ENCODE data around the gene LTF. TPM values are rescaled to one million over a fixed set of nuclear protein-coding genes. Genes with fewer than 3 reads are reported as not detected.
"Not testable (repeated sequence)": the region's sequence is repeated elsewhere in the genome, so short reads cannot be mapped to it uniquely, and the experiment has no call there.

LTF gene
- total and polyA plus RNA-seq, 2 of the 13 experiments (the other 11 are each of a cell fraction or from before 2014, with no cell fraction given) = not detected

- Histone ChIP-seq H3K9ac (ENCODE audit: insufficient read depth, low read depth, low read length) (no peak overlapping the region), H4K20me1 (ENCODE audit: insufficient read depth, low read length) (no peaks in the 10 kb centered on the region), H3K27me3 (ENCODE audit: control insufficient read depth in 1 of 2, insufficient read depth in 2 of 2, low read length in 2 of 2) (0 out of 5 replicates have a peak, but pooled peaks cover 0 to 12% of the 10 kb centered on the region in 2 experiments), H3K9me3 (ENCODE audit: low read length) (no peaks in the 10 kb centered on the region), H3K4me3 (replicated peaks in 1 of 3; ENCODE audit: insufficient read depth in 1 of 3, low read depth in 2 of 3, low read length in 3 of 3) (no peak overlapping the region), H3K79me2 (ENCODE audit: insufficient read depth, low read length) (no peaks in the 10 kb centered on the region), H3K4me1 (ENCODE audit: insufficient read depth, low read length) (no peaks in the 10 kb centered on the region), H2AFZ (ENCODE audit: low read length) (no peak overlapping the region), H3K4me2 (ENCODE audit: low read depth, low read length) (no peak overlapping the region), H3K27ac (ENCODE audit: extremely low read length, insufficient read depth, low read length) (no peak overlapping the region), H3K36me3 (replicated peaks in 1 of 2; ENCODE audit: control insufficient read depth in 1 of 2, insufficient read depth in 2 of 2, low read length in 2 of 2) (no peaks in the 10 kb centered on the region)
- BruUV-seq (replicated peaks) = no TSS peak
- CTCF ChIA-PET (ENCODE audit: low intra/inter-chr PET ratio, low total read pairs) = no interaction called here
- in situ Hi-C loops (cut with HindIII; ENCODE audit: extremely low pct_ligation_motif_present, low pct_unique_long_range_greater_than_20kb) (no loop called here), intact Hi-C loops (cut with micrococcal nuclease; ENCODE audit: unreplicated experiment) (no loop called here)
- TF ChIP-seq HNRNPUL1 (IDR thresholded peaks at IDR 0.05; ENCODE audit: low read depth, low read length) (no peak), ZNF543 (CRISPR knock-in tag; IDR thresholded peaks at IDR 0.05) (no peak), SNRNP70 (IDR thresholded peaks at IDR 0.05; ENCODE audit: low read depth, low read length) (no peak), ZFP90 (CRISPR knock-in tag; IDR thresholded peaks at IDR 0.05; ENCODE audit: borderline replicate concordance) (no peak), ZNF761 (CRISPR knock-in tag; conservative IDR thresholded peaks at IDR 0.05) (no peak), ZNF563 (CRISPR knock-in tag; IDR thresholded peaks at IDR 0.05) (no peak)
- TF ChIP-seq, protein P1, sequence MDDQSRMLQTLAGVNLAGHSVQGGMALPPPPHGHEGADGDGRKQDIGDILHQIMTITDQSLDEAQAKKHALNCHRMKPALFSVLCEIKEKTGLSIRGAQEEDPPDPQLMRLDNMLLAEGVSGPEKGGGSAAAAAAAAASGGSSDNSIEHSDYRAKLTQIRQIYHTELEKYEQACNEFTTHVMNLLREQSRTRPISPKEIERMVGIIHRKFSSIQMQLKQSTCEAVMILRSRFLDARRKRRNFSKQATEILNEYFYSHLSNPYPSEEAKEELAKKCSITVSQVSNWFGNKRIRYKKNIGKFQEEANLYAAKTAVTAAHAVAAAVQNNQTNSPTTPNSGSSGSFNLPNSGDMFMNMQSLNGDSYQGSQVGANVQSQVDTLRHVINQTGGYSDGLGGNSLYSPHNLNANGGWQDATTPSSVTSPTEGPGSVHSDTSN (CRISPR knock-in tag; IDR thresholded peaks at IDR 0.05; ENCODE audit: borderline replicate concordance) = no peak
- TF ChIP-seq, protein P2, sequence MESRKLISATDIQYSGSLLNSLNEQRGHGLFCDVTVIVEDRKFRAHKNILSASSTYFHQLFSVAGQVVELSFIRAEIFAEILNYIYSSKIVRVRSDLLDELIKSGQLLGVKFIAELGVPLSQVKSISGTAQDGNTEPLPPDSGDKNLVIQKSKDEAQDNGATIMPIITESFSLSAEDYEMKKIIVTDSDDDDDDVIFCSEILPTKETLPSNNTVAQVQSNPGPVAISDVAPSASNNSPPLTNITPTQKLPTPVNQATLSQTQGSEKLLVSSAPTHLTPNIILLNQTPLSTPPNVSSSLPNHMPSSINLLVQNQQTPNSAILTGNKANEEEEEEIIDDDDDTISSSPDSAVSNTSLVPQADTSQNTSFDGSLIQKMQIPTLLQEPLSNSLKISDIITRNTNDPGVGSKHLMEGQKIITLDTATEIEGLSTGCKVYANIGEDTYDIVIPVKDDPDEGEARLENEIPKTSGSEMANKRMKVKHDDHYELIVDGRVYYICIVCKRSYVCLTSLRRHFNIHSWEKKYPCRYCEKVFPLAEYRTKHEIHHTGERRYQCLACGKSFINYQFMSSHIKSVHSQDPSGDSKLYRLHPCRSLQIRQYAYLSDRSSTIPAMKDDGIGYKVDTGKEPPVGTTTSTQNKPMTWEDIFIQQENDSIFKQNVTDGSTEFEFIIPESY (CRISPR knock-in tag; IDR thresholded peaks at IDR 0.05) = no peak
- FAIRE-seq (no peak), DNase-seq (ENCODE audit: low spot score) (no peak), ATAC-seq (no peak)
- POLR2A ChIA-PET = no interaction called here
- 4% methylated on average over 6 of the region's 6 CpGs for WGBS (ENCODE audit: low lambda C conversion rate)
Measured at GRCh38 chr3:46389306-46389705, 75.4 kb downstream of the LTF start.

GRCh38 chr3:46388847-46389246, 75.9 kb downstream of the LTF start:
- DNase-seq (ENCODE audit: low spot score); H3K36me3 ChIP-seq (replicated peaks in 1 of 2; ENCODE audit: control insufficient read depth in 1 of 2, insufficient read depth in 2 of 2, low read length in 2 of 2); H3K27ac ChIP-seq (ENCODE audit: extremely low read length, insufficient read depth, low read length); CTCF ChIA-PET (ENCODE audit: low intra/inter-chr PET ratio, low total read pairs); BruUV-seq (replicated peaks); POLR2A ChIA-PET; H3K4me3 ChIP-seq (replicated peaks in 1 of 3; ENCODE audit: insufficient read depth in 1 of 3, low read depth in 2 of 3, low read length in 3 of 3); H3K79me2 ChIP-seq (ENCODE audit: insufficient read depth, low read length); intact Hi-C loops (cut with micrococcal nuclease; ENCODE audit: unreplicated experiment); H3K9ac ChIP-seq (ENCODE audit: insufficient read depth, low read depth, low read length); H4K20me1 ChIP-seq (ENCODE audit: insufficient read depth, low read length); FAIRE-seq; H2AFZ ChIP-seq (ENCODE audit: low read length); H3K4me2 ChIP-seq (ENCODE audit: low read depth, low read length); in situ Hi-C loops (cut with HindIII; ENCODE audit: extremely low pct_ligation_motif_present, low pct_unique_long_range_greater_than_20kb); H3K9me3 ChIP-seq (ENCODE audit: low read length); H3K4me1 ChIP-seq (ENCODE audit: insufficient read depth, low read length); ATAC-seq: not testable (repeated sequence)
- H3K27me3 ChIP-seq (ENCODE audit: control insufficient read depth in 1 of 2, insufficient read depth in 2 of 2, low read length in 2 of 2) = 0 out of 5 replicates have a peak, but pooled peaks cover 0 to 12% of the 10 kb centered on the region in 2 experiments
- 15% methylated on average over 4 of the region's 4 CpGs for WGBS (ENCODE audit: low lambda C conversion rate)

Data from HepG2 (cell line).